Mesothelial cell of epicardium (in vitro differentiated cells): ENCODE results near the gene RMI2. TPM values are rescaled to one million over a fixed set of nuclear protein-coding genes. Genes with fewer than 3 reads are reported as not detected.
"Not testable (repeated sequence)": the region's sequence is repeated elsewhere in the genome, so short reads cannot be mapped to it uniquely, and the experiment has no call there.

Experiments used
- DNase-seq, 2 experiments: peaks; one replicate each; pipeline ENCODE4 v3.0.0; 2021; ENCODE audit warnings: low spot score in 2 of 2; ENCODE audit not compliant: unreplicated experiment in 2 of 2
- H3K27ac Mint-ChIP-seq: 2 replicates; pipeline ENCODE4 v1.8.0; 2021; ENCODE audit warnings: mixed read lengths
- H3K27me3 Mint-ChIP-seq: 2 replicates; pipeline ENCODE4 v1.8.0; 2021; ENCODE audit warnings: low read depth, mixed read lengths
- H3K36me3 Mint-ChIP-seq: 2 replicates; pipeline ENCODE4 v1.8.0; 2021; ENCODE audit warnings: mixed read lengths
- H3K4me1 Mint-ChIP-seq: 2 replicates; pipeline ENCODE4 v1.8.0; 2021; ENCODE audit warnings: mixed read lengths
- H3K4me3 Mint-ChIP-seq: 2 replicates; pipeline ENCODE4 v1.8.0; 2021; ENCODE audit warnings: mild to moderate bottlenecking, moderate library complexity, mixed read lengths
- H3K9me3 Mint-ChIP-seq: 2 replicates; pipeline ENCODE4 v1.8.0; 2021; ENCODE audit warnings: mixed read lengths
- total RNA-seq: library from RNA; stranded (reverse); gene quantifications from 3 replicates; pipeline ENCODE4 v1.2.1, GENCODE V29; 2021
- TF ChIP-seq, protein P1 (sequence below): fragments of 200-600 bp; sonication (generic); IDR thresholded peaks from one replicate; pipeline ENCODE4 v1.5.0; 2021; ENCODE audit warnings: antibody characterized with exemption; ENCODE audit not compliant: unreplicated experiment

The RMI2 gene
- total RNA-seq, 1 donor from 2014 or later: 22.4 TPM

DNA sequence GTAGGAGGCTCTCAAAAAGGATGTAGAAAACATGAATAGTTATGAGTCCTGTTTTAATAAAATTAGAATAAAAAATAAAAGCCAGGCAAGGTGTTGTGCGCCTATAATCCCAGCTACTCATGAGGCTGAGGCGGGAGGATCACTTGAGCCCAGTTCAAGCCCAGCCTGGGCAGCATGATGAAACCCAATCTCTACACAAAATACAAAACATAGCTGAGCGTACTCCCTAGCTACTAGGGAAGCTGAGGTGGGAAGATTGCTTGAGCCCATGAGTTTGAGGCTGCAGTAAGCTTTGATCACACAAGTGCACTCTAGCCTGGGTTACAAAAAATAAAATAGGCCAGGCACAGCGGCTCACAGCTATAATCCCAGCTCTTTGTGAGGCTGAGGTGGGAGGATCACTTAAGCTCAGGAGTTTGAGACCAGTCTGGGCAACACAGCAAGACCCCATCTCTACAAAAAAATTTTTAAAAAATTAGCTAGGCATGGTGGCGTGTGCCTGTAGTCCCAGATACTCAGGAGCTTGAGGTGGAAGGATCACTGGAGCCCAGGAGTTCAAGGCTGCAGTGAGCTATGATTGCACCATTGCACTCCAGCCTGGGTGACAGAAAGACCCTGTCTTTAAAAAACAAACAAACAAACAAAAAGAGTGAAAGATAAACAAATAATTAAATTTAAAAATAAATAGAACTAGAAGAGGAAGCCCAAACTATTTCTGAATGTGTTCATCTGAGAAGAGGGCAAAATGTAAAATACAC is 46.9 kb upstream of the RMI2 start:
- no peak for DNase-seq
- TF ChIP-seq, protein P1, sequence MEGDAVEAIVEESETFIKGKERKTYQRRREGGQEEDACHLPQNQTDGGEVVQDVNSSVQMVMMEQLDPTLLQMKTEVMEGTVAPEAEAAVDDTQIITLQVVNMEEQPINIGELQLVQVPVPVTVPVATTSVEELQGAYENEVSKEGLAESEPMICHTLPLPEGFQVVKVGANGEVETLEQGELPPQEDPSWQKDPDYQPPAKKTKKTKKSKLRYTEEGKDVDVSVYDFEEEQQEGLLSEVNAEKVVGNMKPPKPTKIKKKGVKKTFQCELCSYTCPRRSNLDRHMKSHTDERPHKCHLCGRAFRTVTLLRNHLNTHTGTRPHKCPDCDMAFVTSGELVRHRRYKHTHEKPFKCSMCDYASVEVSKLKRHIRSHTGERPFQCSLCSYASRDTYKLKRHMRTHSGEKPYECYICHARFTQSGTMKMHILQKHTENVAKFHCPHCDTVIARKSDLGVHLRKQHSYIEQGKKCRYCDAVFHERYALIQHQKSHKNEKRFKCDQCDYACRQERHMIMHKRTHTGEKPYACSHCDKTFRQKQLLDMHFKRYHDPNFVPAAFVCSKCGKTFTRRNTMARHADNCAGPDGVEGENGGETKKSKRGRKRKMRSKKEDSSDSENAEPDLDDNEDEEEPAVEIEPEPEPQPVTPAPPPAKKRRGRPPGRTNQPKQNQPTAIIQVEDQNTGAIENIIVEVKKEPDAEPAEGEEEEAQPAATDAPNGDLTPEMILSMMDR: no peak
- Mint-ChIP-seq H3K27ac (no peak overlapping the region), H3K4me1 (peaks cover 33% of the 10 kb centered on the region), H3K4me3 (no peak overlapping the region), H3K27me3 (no peaks in the 10 kb centered on the region), H3K9me3 (no peaks in the 10 kb centered on the region), H3K36me3 (no peaks in the 10 kb centered on the region)

DNA sequence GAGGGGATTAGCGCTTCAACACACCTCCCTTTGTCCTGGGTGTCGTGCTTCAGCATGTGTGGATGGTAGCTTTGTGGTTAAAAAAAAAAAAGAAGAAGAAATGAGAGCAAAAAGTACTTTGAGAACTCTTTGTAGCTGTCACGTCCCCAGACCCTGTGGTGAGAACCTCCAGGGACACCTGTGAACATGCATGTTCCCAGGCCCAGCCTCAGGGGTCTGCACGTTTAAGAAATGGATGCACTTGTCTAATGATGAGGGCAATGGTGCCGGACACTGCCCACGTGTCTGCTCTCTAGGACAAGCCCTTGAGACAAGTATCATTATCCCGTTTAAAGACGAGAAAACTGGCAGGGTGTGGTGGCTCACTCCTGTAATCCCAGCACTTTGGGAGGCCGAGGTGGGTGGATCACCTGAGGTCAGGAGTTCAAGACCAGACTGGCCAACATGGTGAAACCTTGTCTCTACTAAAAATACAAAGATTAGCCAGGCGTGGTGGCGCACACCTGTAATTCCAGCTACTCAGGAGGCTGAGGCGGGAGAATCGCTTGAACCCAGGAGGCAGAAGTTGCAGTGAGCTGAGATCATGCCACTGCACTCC is 46.2 kb upstream of the RMI2 start:
- H3K4me3 Mint-ChIP-seq, H3K9me3 Mint-ChIP-seq, DNase-seq, H3K36me3 Mint-ChIP-seq, H3K27me3 Mint-ChIP-seq: not testable (repeated sequence)
- Mint-ChIP-seq H3K27ac (peak overlapping the region; percentile 47), H3K4me1 (peaks cover 41% of the 10 kb centered on the region)

DNA sequence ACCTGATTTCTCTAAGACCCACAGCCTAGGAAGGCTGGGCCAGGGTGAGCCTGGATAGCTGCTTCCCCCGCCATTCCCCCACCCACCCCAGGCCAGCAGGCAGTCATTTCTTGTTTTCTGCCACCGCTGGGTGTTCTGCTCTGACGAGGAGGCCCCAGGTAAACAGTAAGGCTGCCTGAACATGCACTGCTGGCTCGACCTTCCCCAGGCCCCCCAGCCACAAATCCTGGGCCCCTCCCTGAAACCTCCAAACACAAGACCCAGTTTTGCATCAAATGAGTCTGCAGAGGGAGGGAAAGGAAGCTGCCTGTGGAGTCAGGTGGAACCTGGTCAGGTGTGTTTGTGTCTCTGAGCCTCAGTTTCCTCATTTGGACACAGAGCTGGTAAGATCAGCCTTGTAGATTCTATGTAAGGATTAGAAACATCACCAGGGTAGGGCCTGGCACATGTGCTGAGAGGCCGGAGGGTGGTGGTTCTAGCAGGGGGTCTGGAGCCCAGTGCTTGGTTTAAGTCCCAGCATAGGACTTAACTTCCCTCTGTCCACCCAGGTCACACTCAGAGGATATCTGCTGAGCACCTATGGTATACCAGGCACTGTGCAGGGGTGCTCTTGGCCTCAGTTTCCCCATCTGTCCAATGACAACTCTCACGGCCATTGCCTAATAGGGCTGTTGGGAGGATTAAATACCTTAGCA is 45.2 kb upstream of the RMI2 start:
- Mint-ChIP-seq H3K9me3 (no peaks in the 10 kb centered on the region), H3K36me3 (no peaks in the 10 kb centered on the region), H3K27ac (no peak overlapping the region), H3K4me1 (peaks cover 44% of the 10 kb centered on the region), H3K4me3 (no peak overlapping the region), H3K27me3 (no peaks in the 10 kb centered on the region)
- TF ChIP-seq, protein P1: no peak
- no peak for DNase-seq

DNA sequence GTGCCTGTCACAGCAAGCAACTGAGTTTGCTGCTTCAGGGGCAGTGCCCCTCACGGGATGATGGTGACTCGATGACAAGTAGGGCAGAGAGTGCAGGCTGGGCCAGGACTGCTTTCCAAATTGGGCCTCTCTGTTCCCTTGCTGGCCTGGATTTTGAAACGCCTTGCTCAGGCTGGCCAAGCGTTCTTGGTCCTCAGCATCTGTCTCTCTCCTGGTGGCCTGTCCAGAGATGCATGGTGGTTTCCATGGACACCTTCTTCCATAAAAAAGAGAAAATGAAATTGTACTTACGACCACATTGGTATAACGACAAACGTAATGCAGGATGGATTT is 44.7 kb upstream of the RMI2 start:
- no peak overlapping the region for H3K27ac Mint-ChIP-seq
- no peak for DNase-seq
- no peak overlapping the region for H3K4me3 Mint-ChIP-seq
- H3K36me3 Mint-ChIP-seq: no peaks in the 10 kb centered on the region
- H3K27me3 Mint-ChIP-seq: no peaks in the 10 kb centered on the region
- no peaks in the 10 kb centered on the region for H3K9me3 Mint-ChIP-seq
- H3K4me1 Mint-ChIP-seq: peaks cover 44% of the 10 kb centered on the region
- TF ChIP-seq, protein P1: no peak

DNA sequence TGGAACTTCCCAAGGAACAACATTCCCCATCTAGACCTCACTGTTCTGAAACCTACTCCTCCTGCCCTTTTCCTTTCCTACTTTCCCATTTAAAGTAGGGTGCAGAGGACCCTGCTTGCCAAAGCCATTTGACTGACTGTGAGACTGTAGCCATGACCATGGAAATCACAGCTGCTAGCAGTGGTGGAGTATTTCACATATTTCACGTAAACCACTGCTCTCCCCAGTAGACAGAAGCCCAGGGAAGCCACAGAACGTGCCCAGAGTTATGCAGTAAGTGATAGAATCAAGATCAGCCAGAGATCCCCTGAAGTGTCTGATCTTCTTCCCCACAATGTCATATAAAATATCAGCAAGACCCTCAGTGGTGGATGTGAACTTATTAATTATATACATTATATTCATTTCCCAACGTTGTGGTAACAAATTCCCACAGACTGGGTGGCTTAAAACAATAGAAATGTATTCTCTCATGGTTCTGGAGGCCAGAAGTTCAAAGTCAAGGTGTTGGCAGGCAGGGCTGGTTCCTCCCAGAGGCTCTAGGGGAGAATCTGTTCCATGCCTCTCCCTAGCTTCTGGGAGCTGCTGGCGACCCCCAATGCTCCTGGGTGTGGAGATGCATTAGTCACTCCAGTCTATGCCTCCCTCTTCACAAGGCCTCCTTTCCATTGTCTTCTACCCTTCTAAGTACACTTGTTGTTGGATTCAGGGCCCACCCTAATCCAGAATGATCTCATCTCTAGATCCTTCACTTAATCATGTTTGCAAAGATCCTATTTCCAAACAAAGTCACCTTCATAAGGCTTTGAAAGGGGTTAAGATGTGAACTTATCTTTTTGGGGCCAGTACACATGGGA is 43.4 kb upstream of the RMI2 start:
- Mint-ChIP-seq H3K27ac (peak overlapping the region; percentile 68), H3K36me3 (no peaks in the 10 kb centered on the region), H3K4me1 (peaks cover 37% of the 10 kb centered on the region), H3K4me3 (no peak overlapping the region), H3K9me3 (no peaks in the 10 kb centered on the region), H3K27me3 (no peaks in the 10 kb centered on the region)
- DNase-seq: no peak
- TF ChIP-seq, protein P1: no peak
